GM19099 (cell line): ENCODE results near the gene LRRC8C.

Experiments
- POLR2A ChIP-seq: IDR thresholded peaks from 3 replicates; pipeline ENCODE4 v1.6.1; 2011; ENCODE audit warnings: low read depth; ENCODE audit not compliant: insufficient read length; ENCODE audit errors: extremely low read depth

The LRRC8C gene

DNA sequence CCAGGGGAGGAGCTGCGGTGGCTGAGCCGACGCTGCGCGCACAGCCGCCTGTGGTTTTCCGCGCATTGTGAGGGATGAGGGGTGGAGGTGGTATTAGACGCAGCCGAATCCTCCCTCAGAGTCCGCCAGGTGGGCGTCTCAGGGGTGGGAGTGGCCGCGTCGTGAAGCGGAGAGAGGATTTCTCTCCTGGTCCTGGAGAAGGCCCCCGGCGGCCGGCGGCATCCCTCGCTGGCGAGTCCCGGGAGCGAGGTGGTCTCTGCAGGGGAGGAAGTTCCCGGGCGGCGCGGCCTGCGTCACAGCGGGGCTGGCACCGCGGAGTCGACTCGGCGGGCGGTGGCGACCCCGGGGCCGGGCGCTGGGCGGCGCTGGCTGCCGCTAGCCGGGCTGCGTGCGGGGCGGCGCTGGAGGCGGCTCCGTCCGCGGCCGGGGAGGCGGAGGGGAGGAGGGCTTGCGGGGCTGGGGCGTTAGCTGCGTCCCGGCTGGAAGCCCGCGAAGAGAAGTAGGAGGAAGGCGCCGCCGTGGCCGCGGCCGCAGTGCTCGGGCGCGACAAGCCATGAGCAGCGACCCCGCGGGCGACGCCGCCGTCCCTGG lies at the start of gene LRRC8C:
LRRC8C (plus strand) TSS at position 464 of the 591 bp plus-strand sequence. CDS start 53,354 bp downstream, outside the sequence.
- no peak for TF ChIP-seq POLR2A

DNA sequence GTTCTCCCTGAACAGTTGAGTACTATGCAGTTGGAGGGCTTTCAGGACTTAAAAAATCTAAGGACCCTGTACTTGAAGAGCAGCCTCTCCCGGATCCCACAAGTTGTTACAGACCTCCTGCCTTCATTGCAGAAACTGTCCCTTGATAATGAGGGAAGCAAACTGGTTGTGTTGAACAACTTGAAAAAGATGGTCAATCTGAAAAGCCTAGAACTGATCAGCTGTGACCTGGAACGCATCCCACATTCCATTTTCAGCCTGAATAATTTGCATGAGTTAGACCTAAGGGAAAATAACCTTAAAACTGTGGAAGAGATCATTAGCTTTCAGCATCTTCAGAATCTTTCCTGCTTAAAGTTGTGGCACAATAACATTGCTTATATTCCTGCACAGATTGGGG lies 48.7 kb upstream of the LRRC8C start:
- no peak for TF ChIP-seq POLR2A

DNA sequence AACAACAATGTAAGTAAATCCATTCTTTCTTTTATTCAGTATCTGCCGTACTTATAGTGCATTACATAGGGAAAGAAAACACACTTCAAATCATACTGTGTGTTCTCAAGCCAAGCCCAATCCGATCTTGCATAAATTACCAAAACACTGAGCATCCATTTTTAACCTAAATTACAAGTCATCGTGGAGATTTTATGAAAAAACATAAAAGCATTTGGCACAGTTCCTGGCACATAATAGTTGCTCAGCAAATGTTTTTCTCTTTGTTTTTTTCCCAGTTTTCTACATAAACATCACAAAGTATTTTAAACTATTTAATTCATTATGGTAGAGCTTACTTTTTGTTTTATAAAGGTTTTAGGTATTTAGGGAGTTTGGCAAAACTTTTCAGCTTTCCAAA lies 48.1 kb upstream of the LRRC8C start:
- TF ChIP-seq POLR2A, result no peak

DNA sequence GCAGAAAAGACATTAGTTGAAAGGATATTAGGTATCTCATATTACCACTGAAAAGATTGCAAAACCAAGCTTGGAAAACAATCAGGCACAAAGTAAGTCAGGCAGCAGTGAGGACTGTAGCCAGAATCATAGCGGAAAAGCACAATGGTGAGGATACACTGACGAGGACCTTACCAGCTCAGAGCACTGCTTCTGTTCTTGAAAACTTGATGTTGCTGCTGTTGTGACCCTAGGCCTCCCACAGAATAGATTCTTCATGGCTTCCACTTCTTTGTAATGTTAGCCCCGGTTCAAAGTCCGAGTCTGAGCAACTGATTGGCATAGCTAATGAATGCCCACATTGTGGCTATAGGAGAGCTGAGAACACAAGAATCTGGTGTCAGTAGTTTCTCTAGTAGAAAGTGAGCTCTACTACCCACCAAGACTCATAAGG lies 45.2 kb upstream of the LRRC8C start:
- TF ChIP-seq POLR2A, result no peak

DNA sequence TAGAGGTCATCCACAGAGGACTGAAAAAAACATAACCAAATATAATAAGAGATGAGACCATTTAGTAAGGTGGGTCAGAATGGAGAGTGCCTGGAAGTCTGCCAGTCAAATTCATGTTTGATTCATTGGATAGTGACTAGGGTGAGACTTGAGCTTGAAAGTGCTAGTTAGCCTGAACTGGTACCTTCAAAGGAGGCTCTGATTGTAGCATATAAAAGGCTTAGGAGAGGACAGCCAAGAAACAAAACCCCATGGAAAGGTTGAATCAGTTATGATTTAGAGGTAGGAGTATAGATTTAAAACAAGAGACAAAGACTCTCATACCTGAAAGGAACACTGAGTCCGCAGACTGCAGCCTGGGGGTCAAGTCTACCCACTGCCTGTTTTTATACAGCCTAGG lies 44.4 kb upstream of the LRRC8C start:
- TF ChIP-seq POLR2A, result no peak

DNA sequence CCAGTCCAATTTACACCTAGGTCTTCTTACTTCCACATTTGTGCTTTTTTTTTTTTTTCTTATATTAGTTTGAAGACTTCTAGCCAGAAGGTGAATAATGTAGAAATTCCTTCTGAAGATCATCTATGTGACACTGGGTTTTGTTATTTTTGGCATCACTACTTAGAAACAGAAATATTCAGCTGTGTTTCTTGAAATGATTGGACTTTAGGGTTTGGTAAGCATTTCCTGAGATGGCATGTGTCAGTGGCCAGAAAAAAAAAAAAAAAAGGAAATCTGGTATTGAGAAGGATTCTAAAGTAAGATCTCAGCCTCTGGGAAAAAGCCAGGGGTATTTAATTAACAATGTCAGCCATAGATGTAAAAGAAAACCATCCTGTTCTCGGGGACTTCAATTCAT lies 43.4 kb upstream of the LRRC8C start:
- no peak for TF ChIP-seq POLR2A

DNA sequence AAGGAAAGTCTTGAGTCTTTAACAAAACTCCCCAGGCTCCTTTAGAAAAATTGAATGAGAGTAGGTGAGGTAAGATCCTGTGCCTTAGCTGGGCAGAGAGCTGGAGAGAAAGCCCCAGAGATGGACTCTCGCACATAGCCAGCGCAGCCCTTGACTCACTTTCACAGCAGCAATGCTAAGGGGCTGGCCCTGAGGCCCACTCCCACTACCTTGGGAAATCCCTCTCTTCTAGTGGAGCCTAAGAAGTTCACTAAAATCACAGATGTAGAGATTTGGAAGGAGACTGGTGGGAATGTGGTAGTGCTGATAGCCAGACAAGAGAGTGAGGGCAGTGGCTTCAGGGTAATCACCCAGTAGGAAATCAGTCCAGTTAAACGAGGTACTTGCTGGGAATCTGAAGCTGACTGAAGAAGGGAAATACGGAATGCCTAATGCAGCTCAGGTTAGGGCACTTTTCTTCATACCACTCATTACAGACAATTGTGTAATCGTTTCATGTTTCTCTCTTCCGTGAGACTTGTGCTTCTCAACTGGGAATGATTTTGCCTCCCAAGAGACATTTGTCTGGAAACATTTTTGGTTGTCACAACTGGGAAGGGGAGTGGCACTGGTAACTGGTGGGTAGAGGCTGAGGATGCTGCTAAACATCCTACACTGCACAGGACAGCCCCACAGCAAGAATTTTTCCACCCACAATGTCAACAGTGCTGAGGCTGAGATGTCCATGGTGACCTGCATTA lies 42.4 kb upstream of the LRRC8C start:
- TF ChIP-seq POLR2A, result no peak

DNA sequence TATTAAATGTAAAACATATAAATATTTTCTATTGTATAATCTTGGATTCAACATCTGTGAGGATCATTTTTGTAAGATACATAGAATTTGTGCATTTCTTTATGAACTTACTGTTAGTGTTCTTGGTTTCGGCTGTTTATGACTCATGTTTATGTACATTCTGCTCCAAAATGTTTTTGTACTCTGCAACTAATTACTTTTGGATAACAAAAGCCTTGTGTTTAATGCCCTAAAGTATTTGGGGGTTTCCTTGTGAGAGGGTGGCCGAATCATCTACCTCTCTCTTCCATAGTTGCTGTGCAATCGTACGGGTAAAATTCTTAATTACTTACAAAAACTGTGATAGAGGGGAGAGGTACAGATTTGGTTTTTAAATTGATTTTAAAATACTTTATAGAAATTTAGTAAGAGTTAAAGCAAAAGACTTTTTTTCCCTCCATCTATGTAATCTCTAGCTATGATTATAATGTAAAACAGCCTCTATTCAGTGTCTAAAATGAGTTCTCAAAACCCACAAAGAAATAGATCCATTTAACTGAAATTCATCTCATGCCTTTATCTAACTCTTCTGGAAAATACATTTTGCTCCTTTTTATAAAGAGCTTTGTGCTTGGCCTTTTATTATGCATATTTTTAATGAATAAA lies 38.7 kb upstream of the LRRC8C start:
- no peak for TF ChIP-seq POLR2A

DNA sequence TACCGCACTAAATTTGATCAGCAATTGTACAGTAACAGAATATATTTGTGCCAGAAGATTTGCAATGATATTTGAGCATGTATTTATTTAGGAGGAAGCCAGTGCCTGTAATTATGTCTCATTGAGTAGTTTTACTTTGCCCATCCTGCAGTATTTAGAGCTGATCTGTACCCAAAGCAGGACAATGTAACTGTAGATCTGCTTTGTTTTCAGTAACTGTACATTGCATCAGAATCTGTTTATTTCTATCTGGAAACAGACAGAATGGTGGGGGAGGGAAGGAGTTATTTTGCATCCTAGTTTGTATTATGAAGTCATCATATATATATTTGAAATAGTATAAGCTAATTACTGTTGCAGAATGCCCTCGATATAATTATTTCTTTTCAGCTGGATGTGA lies 36.2 kb upstream of the LRRC8C start:
- TF ChIP-seq POLR2A, result no peak

DNA sequence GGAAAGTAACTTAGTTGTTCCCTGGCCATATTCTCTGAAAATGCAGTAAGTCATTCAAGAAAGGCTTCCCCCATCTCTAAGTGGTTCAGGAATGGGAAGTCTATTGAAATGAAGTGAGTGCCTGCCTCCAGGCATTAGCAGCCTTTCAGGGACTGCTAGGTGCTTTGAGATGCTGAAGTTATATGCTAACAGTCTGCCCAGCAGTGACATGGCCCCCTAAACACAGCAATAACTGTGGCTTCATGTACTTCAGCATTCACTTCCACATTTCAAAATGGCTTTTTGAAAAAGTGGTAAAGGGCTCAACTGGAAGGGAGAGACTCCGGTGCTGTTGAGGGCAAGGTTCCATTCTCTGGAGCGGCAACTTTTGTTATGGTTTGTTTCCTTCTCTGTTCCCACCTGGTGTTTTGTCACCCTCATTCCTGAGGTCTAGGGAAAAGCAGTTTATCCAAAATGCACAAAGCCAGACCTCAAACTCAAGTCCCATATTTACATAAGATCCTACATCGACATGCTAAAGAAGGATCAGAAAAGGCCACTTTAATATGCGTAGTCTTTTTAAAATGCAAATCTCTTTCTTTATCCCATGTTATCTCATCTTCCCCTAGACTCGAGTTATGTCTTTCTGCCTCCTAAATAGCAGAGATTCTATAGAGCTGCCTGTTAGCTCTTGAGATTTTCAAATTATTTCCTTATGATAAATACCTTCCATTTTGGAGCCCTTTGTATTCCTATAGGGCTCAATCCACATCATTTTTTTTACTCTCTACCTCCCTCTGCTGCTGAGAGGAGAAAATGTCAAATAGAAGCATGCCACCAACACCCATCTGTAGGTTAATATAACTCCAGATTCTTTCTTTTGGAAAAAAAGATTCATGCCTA lies 34.2 kb upstream of the LRRC8C start:
- TF ChIP-seq POLR2A, result no peak

DNA sequence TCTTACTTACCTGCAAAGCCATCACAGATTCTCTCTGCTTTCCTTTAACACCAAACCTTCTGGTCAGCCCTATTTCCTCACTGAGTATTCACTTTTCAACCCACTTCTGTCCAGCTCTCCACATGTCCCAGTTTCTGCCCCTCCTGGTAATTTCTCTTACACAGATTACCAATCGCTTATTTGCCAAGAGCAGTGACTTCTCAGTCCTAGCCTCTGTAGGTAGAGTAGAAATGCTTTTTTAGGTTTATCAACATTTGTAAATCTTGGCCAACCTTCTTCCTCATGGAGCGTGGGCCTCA lies 33.6 kb upstream of the LRRC8C start:
- TF ChIP-seq POLR2A, result no peak

DNA sequence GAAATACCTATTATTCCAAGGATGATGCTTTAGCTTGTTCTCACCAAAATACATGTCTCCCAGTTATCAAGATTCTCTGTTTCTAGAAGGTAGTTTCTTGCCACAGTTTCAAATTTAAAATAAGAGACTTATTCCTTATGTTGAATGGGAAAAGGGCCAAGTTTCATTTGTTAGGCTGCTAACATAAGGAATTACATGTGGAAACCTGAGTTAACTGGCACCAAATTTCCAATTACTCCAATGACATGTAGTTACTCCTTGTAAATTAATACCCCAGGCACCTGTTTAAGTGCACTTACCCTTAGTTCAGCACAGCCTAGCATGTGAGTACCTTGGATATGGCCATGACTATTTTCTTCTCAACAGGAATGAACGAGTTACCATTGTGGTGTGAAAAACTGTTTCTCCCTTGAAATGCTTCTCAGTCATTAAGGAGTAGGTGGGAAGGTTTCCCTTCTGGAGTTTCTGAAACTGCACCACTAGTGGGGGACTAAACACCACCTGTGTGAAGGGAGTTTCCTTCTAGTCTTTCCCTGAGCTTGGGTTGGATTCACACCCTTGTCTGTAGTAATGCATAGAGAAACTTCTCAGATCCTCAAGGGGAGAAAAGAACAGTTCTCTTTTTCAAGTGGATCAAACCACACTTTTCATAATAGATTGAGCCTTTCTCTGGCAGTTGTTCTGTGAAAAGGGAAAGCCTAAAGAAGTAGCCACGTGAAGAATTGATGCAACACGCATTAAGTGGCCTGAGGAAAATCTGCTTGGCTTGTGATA lies 32.3 kb upstream of the LRRC8C start:
- no peak for TF ChIP-seq POLR2A

DNA sequence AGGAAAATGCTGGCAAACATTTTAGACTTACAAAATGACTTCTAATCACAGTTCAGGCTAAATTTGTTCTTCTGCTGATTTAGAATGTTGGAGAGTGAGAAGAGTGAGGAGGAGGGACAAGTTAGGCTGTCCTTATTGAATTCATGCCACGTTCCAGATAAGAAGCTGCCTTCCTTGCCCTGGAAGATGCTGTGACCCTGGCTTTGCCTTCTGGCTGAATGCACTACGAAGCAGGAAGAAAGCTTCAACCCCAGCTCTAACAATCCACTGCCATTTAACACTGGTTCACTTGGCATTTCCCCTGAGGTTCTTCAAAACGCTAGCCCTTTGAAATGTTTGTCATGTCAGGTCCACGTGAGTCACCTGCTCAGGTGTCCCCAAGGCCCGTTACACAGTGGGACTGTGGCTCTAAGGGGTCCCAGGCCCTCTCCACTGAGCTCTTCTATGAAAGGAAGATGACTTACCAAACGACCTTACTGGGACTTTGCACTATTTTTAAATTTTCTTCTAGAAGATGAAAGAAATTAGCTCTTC lies 30.0 kb upstream of the LRRC8C start:
- TF ChIP-seq POLR2A, result no peak

DNA sequence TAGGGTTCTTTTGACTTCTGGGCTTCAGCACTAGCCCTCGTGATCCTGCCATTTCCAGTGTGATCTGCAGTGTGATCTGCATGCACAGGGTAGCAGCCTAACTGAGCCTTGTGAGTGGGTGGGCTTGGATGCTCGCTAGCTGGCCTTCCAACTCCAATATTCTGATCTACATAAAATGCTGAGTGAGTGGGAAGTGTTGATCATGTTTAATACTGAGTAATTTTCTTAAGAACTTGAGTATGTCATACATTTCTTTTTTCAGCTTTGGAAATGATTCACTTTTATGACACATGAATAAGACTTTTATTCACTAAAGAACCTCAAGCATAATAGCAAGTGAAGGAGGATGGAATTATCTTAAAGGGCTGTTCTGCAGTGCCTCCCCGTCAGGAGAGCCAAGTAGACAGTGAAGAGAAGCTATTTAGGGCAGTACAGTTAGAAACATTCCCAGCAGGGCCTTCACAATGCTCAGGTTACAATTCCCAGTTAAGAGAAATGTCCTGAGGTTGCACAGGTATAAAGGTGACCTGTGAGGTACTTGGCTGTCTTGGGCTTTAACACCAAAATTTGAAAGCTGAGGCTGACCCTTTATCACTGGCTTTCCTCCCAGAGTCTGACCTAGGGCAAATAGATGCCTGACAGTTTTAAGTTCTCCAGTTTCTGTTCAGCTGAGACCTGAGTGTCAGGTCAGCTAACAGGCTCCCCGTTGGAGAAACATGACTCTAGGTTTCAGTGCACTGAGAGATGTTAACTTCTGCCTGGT lies 29.1 kb upstream of the LRRC8C start:
- no peak for TF ChIP-seq POLR2A
